GM04504 (cell line): ENCODE results near the gene ELMO1.

ENCODE experiments used
- DNase-seq: peaks from one replicate; pipeline ENCODE4 v3.0.0-alpha.2; 2012; ENCODE audit warnings: low read depth

The ELMO1 gene

GRCh38 chr7:37267251-37267650, 181.4 kb downstream of the ELMO1 start:
- DNase-seq, result no peak

- no peak for DNase-seq
These were observed 182.8 kb downstream of the ELMO1 start for GRCh38 chr7:37265876-37266275.

- DNase-seq, result no peak
These were observed 183.7 kb downstream of the ELMO1 start for GRCh38 chr7:37265006-37265405.

GRCh38 chr7:37262181-37262580, 186.5 kb downstream of the ELMO1 start:
- no peak for DNase-seq

GRCh38 chr7:37259319-37259821, 189.3 kb downstream of the ELMO1 start:
- no peak for DNase-seq

- no peak for DNase-seq
These were observed 192.0 kb downstream of the ELMO1 start for GRCh38 chr7:37256631-37257030.

GRCh38 chr7:37255327-37255944, 193.2 kb downstream of the ELMO1 start:
- no peak for DNase-seq

GRCh38 chr7:37251222-37251621, 197.4 kb downstream of the ELMO1 start:
- DNase-seq, result no peak

GRCh38 chr7:37249240-37249639, 199.4 kb downstream of the ELMO1 start:
- DNase-seq, result no peak

- no peak for DNase-seq
These were observed 200.2 kb downstream of the ELMO1 start for GRCh38 chr7:37248396-37248861.

GRCh38 chr7:37247861-37248260, 200.8 kb downstream of the ELMO1 start:
- DNase-seq, result no peak

- no peak for DNase-seq
These were observed 203.1 kb downstream of the ELMO1 start for GRCh38 chr7:37245590-37245989.

- DNase-seq, result no peak
These were observed 211.8 kb downstream of the ELMO1 start for GRCh38 chr7:37236906-37237305.

- DNase-seq, result no peak
These were observed 212.9 kb downstream of the ELMO1 start for GRCh38 chr7:37235813-37236212.

- DNase-seq, result no peak
These were observed 213.7 kb downstream of the ELMO1 start for GRCh38 chr7:37234928-37235327.

- DNase-seq, result no peak
These were observed 214.3 kb downstream of the ELMO1 start for GRCh38 chr7:37234334-37234733.

GRCh38 chr7:37231613-37232012, 217.1 kb downstream of the ELMO1 start:
- no peak for DNase-seq

- DNase-seq, result no peak
These were observed 218.4 kb downstream of the ELMO1 start for GRCh38 chr7:37230221-37230620.

- no peak for DNase-seq
These were observed 219.3 kb downstream of the ELMO1 start for GRCh38 chr7:37229381-37229780.

- DNase-seq, result no peak
These were observed 223.2 kb downstream of the ELMO1 start for GRCh38 chr7:37225285-37225969.

- DNase-seq, result no peak
These were observed 223.9 kb downstream of the ELMO1 start for GRCh38 chr7:37224746-37225145.

- no peak for DNase-seq
These were observed 228.0 kb downstream of the ELMO1 start for GRCh38 chr7:37220664-37221063.

- DNase-seq, result no peak
These were observed 229.7 kb downstream of the ELMO1 start for GRCh38 chr7:37218956-37219355.

- DNase-seq, result no peak
These were observed 231.7 kb downstream of the ELMO1 start for GRCh38 chr7:37216923-37217322.
